DOHH2 (cell line): ENCODE results near the gene SH3TC2.

ENCODE experiments used
- H3F3A ChIP-seq: fragments of 200-600 bp; sonication (generic), shearing (Covaris generic); 2 replicates; pipeline ENCODE4 v1.6.0; 2016; ENCODE audit warnings: antibody characterized with exemption, mild to moderate bottlenecking; ENCODE audit not compliant: control insufficient read depth, insufficient read depth
- H3K27ac ChIP-seq: fragments of 200-600 bp; sonication (generic); 2 replicates; pipeline ENCODE4 v1.5.1; 2014; ENCODE audit warnings: low read depth, mild to moderate bottlenecking, low read length, moderate library complexity
- H3K27me3 ChIP-seq: fragments of 200-600 bp; sonication (generic); 2 replicates; pipeline ENCODE4 v1.6.1; 2014; ENCODE audit warnings: mild to moderate bottlenecking, low read length, mixed read lengths; ENCODE audit not compliant: control insufficient read depth
- H3K36me3 ChIP-seq: fragments of 200-600 bp; sonication (generic); 2 replicates; pipeline ENCODE4 v1.6.1; 2014; ENCODE audit warnings: mild to moderate bottlenecking, low read length, moderate library complexity, mixed read lengths; ENCODE audit not compliant: control insufficient read depth
- H3K4me1 ChIP-seq: fragments of 200-600 bp; sonication (generic); 2 replicates; pipeline ENCODE4 v1.6.1; 2014; ENCODE audit warnings: mild to moderate bottlenecking, low read length, mixed read lengths; ENCODE audit not compliant: control insufficient read depth
- H3K4me2 ChIP-seq: fragments of 200-600 bp; sonication (generic); 2 replicates; pipeline ENCODE4 v1.6.0; 2014; ENCODE audit warnings: mild to moderate bottlenecking, low read length, moderate library complexity
- H3K4me3 ChIP-seq: fragments of 200-600 bp; sonication (generic); 2 replicates; pipeline ENCODE4 v1.5.1; 2014; ENCODE audit warnings: mild to moderate bottlenecking, low read length, mixed read lengths
- H3K79me2 ChIP-seq: fragments of 200-600 bp; sonication (generic); 2 replicates; pipeline ENCODE4 v1.6.1; 2014; ENCODE audit warnings: mild to moderate bottlenecking, low read length, mixed read lengths; ENCODE audit not compliant: control insufficient read depth
- H3K9me2 ChIP-seq: fragments of 200-600 bp; sonication (generic); replicated peaks from 2 replicates; pipeline ENCODE4 v1.6.1; 2014; ENCODE audit warnings: mild to moderate bottlenecking, low read length, mixed read lengths; ENCODE audit not compliant: control insufficient read depth
- H3K9me3 ChIP-seq: fragments of 200-600 bp; sonication (generic); 2 replicates; pipeline ENCODE4 v1.6.1; 2014; ENCODE audit warnings: antibody characterized with exemption, low read length, mixed read lengths; ENCODE audit not compliant: control insufficient read depth, insufficient read depth
- H4K20me1 ChIP-seq: fragments of 200-600 bp; sonication (generic); 2 replicates; pipeline ENCODE4 v1.6.0; 2014; ENCODE audit warnings: low read depth, mild to moderate bottlenecking, antibody characterized with exemption, low read length, moderate library complexity; ENCODE audit not compliant: control insufficient read depth, insufficient read depth
- CTCF ChIP-seq: fragments of 200-600 bp; sonication (generic); IDR thresholded peaks from one replicate; pipeline ENCODE4 v1.5.1; 2014; ENCODE audit warnings: antibody characterized with exemption, mild to moderate bottlenecking, low read depth, low read length; ENCODE audit not compliant: poor library complexity, severe bottlenecking
- EZH2phosphoT487 ChIP-seq: fragments of 200-600 bp; sonication (generic); IDR thresholded peaks from 2 replicates; pipeline ENCODE4 v1.6.1; 2017; ENCODE audit warnings: borderline replicate concordance, mild to moderate bottlenecking, antibody characterized with exemption, low read length, moderate library complexity, mixed read lengths

Gene SH3TC2

GRCh38 chr5:148979083-148979723, 83.7 kb downstream of the SH3TC2 start:
- Histone ChIP-seq H3K4me3 (no peak overlapping the region), H3K79me2 (no peaks in the 10 kb centered on the region), H4K20me1 (no peaks in the 10 kb centered on the region), H3K9me3 (no peaks in the 10 kb centered on the region), H3K4me1 (no peaks in the 10 kb centered on the region), H3K36me3 (no peaks in the 10 kb centered on the region), H3K4me2 (no peak overlapping the region), H3K9me2 (no peaks in the 10 kb centered on the region), H3F3A (no peaks in the 10 kb centered on the region), H3K27ac (no peak overlapping the region), H3K27me3 (peaks cover 6% of the 10 kb centered on the region)
- TF ChIP-seq CTCF: no peak
- no peak for TF ChIP-seq EZH2phosphoT487

GRCh38 chr5:148978370-148979082, 84.3 kb downstream of the SH3TC2 start:
- Histone ChIP-seq H3K79me2 (no peaks in the 10 kb centered on the region), H3K4me1 (no peaks in the 10 kb centered on the region), H3K27me3 (peaks cover 6% of the 10 kb centered on the region), H3K4me3 (no peak overlapping the region), H3K27ac (no peak overlapping the region), H3K4me2 (no peak overlapping the region), H3K9me2 (no peaks in the 10 kb centered on the region), H3K36me3 (no peaks in the 10 kb centered on the region), H3K9me3 (no peaks in the 10 kb centered on the region), H4K20me1 (no peaks in the 10 kb centered on the region), H3F3A (no peaks in the 10 kb centered on the region)
- TF ChIP-seq EZH2phosphoT487: no peak

GRCh38 chr5:148976569-148977381, 86.1 kb downstream of the SH3TC2 start:
- H3K27ac ChIP-seq: no peak overlapping the region
- H3K27me3 ChIP-seq: peaks cover 11% of the 10 kb centered on the region
- no peaks in the 10 kb centered on the region for H3K9me3 ChIP-seq
- no peaks in the 10 kb centered on the region for H3K4me1 ChIP-seq
- no peaks in the 10 kb centered on the region for H4K20me1 ChIP-seq
- no peaks in the 10 kb centered on the region for H3F3A ChIP-seq
- no peaks in the 10 kb centered on the region for H3K9me2 ChIP-seq
- H3K79me2 ChIP-seq: no peaks in the 10 kb centered on the region
- H3K4me2 ChIP-seq: no peak overlapping the region
- no peak for TF ChIP-seq CTCF
- no peak for TF ChIP-seq EZH2phosphoT487
- H3K36me3 ChIP-seq: no peaks in the 10 kb centered on the region
- no peak overlapping the region for H3K4me3 ChIP-seq
